Astrocyte (in vitro differentiated cells and primary cell): ENCODE results near the gene SNX13. TPM values are rescaled to one million over a fixed set of nuclear protein-coding genes. Genes with fewer than 3 reads are reported as not detected.

Source experiments
- DNase-seq: peaks from one replicate; pipeline ENCODE4 v3.0.0-alpha.2; 2010; ENCODE audit warnings: low read depth
- FAIRE-seq: peaks from 2 replicates; lab custom pipeline; 2011; peaks lifted over from hg19 to GRCh38; lab: Jason Lieb, UNC
- H2AFZ ChIP-seq: 2 replicates; pipeline ENCODE4 v1.6.0; 2012; ENCODE audit warnings: low read depth, low read length, inconsistent platforms
- H3K27ac ChIP-seq: 2 replicates; pipeline ENCODE4 v1.5.1; 2011; ENCODE audit warnings: low read depth, low read length, inconsistent platforms
- H3K27me3 ChIP-seq: 2 replicates; pipeline ENCODE4 v1.6.0; 2011; ENCODE audit warnings: low read length, inconsistent platforms; ENCODE audit not compliant: insufficient read depth
- H3K36me3 ChIP-seq: 2 replicates; pipeline ENCODE4 v1.5.1; 2011; ENCODE audit warnings: low read length, inconsistent platforms; ENCODE audit not compliant: insufficient read depth
- H3K4me1 ChIP-seq: 2 replicates; pipeline ENCODE4 v1.5.1; 2011; ENCODE audit warnings: low read length, inconsistent platforms; ENCODE audit not compliant: insufficient read depth
- H3K4me2 ChIP-seq: 2 replicates; pipeline ENCODE4 v1.6.0; 2012; ENCODE audit warnings: low read length, inconsistent platforms
- H3K4me3 ChIP-seq: 2 replicates; pipeline ENCODE4 v1.5.1; 2011; ENCODE audit warnings: low read depth, mild to moderate bottlenecking, low read length, inconsistent platforms; ENCODE audit not compliant: insufficient read depth
- H3K79me2 ChIP-seq: 2 replicates; pipeline ENCODE4 v1.6.0; 2012; ENCODE audit warnings: mild to moderate bottlenecking, low read length, inconsistent platforms; ENCODE audit not compliant: insufficient read depth
- H3K9ac ChIP-seq: 2 replicates; pipeline ENCODE4 v1.6.0; 2012; ENCODE audit warnings: mild to moderate bottlenecking, low read length, inconsistent platforms
- H3K9me3 ChIP-seq: 2 replicates; pipeline ENCODE4 v1.5.1; 2012; ENCODE audit warnings: low read depth, mild to moderate bottlenecking, low read length, inconsistent platforms; ENCODE audit not compliant: insufficient read depth
- H4K20me1 ChIP-seq: 2 replicates; pipeline ENCODE4 v1.6.0; 2012; ENCODE audit warnings: low read length, inconsistent platforms; ENCODE audit not compliant: insufficient read depth
- H3K27ac Mint-ChIP-seq: one replicate; pipeline ENCODE4 v1.8.0; 2021; ENCODE audit warnings: mild to moderate bottlenecking, mixed read lengths; ENCODE audit not compliant: unreplicated experiment
- H3K27me3 Mint-ChIP-seq: one replicate; pipeline ENCODE4 v1.8.0; 2021; ENCODE audit warnings: low read depth, mixed read lengths; ENCODE audit not compliant: unreplicated experiment
- H3K36me3 Mint-ChIP-seq: one replicate; pipeline ENCODE4 v1.8.0; 2021; ENCODE audit warnings: low read depth, mixed read lengths; ENCODE audit not compliant: unreplicated experiment
- H3K4me1 Mint-ChIP-seq: one replicate; pipeline ENCODE4 v1.8.0; 2021; ENCODE audit warnings: low read depth, mixed read lengths; ENCODE audit not compliant: unreplicated experiment
- H3K4me3 Mint-ChIP-seq: one replicate; pipeline ENCODE4 v1.8.0; 2021; ENCODE audit warnings: mild to moderate bottlenecking, moderate library complexity, mixed read lengths; ENCODE audit not compliant: unreplicated experiment
- H3K9me3 Mint-ChIP-seq: one replicate; pipeline ENCODE4 v1.8.0; 2021; ENCODE audit warnings: mild to moderate bottlenecking, mixed read lengths; ENCODE audit not compliant: unreplicated experiment
- CTCF ChIP-seq: IDR thresholded peaks from 2 replicates; pipeline ENCODE4 v1.5.1; 2011; ENCODE audit warnings: low read depth, mild to moderate bottlenecking, inconsistent platforms, low read length, moderate library complexity; ENCODE audit not compliant: insufficient read depth
- EZH2 ChIP-seq: IDR thresholded peaks from 2 replicates; pipeline ENCODE4 v1.6.1; 2012; ENCODE audit warnings: mild to moderate bottlenecking, low read length, inconsistent platforms; ENCODE audit not compliant: insufficient read depth
- total RNA-seq: library from RNA; stranded (reverse); gene quantifications from 2 replicates; pipeline ENCODE4 v1.2.1, GENCODE V29; 2021

The SNX13 gene
- total RNA-seq, 1 donor from 2014 or later: 32.9 TPM

- Mint-ChIP-seq H3K4me1 (no peaks in the 10 kb centered on the region), H3K9me3 (no peaks in the 10 kb centered on the region), H3K27me3 (no peaks in the 10 kb centered on the region), H3K4me3 (no peak overlapping the region), H3K27ac (no peak overlapping the region), H3K36me3 (peaks cover 5% of the 10 kb centered on the region)
- FAIRE-seq (no peak), DNase-seq (no peak)
- Histone ChIP-seq H3K79me2 (no peaks in the 10 kb centered on the region), H2AFZ (no peak overlapping the region), H3K27ac (no peak overlapping the region), H3K4me2 (no peak overlapping the region), H3K9me3 (no peaks in the 10 kb centered on the region), H3K4me1 (no peaks in the 10 kb centered on the region), H3K9ac (no peak overlapping the region), H3K27me3 (no peaks in the 10 kb centered on the region), H3K4me3 (no peak overlapping the region), H3K36me3 (no peaks in the 10 kb centered on the region), H4K20me1 (no peaks in the 10 kb centered on the region)
- TF ChIP-seq EZH2: no peak
- TF ChIP-seq CTCF: no peak
These were observed 117.6 kb downstream of the SNX13 start for GRCh38 chr7:17822547-17823173.

- Histone ChIP-seq H4K20me1 (no peaks in the 10 kb centered on the region), H3K27me3 (no peaks in the 10 kb centered on the region), H3K4me2 (no peak overlapping the region), H3K27ac (no peak overlapping the region), H3K4me1 (no peaks in the 10 kb centered on the region), H3K36me3 (peaks cover 3% of the 10 kb centered on the region), H3K79me2 (no peaks in the 10 kb centered on the region), H3K9me3 (no peaks in the 10 kb centered on the region), H3K9ac (no peak overlapping the region), H2AFZ (no peak overlapping the region), H3K4me3 (no peak overlapping the region)
- H3K4me1 Mint-ChIP-seq: no peaks in the 10 kb centered on the region
- DNase-seq (no peak), FAIRE-seq (no peak)
- H3K27me3 Mint-ChIP-seq: no peaks in the 10 kb centered on the region
- H3K27ac Mint-ChIP-seq: no peak overlapping the region
- peaks cover 4% of the 10 kb centered on the region for H3K9me3 Mint-ChIP-seq
- H3K36me3 Mint-ChIP-seq: peaks cover 12% of the 10 kb centered on the region
- no peak overlapping the region for H3K4me3 Mint-ChIP-seq
- no peak for TF ChIP-seq EZH2
- no peak for TF ChIP-seq CTCF
These were observed 123.4 kb downstream of the SNX13 start for GRCh38 chr7:17816903-17817302.

- FAIRE-seq (no peak), DNase-seq (no peak)
- H3K36me3 ChIP-seq: peaks cover 3% of the 10 kb centered on the region
- TF ChIP-seq EZH2: no peak
- TF ChIP-seq CTCF: no peak
- peaks cover 15% of the 10 kb centered on the region for H3K36me3 Mint-ChIP-seq
- no peak overlapping the region for H3K27ac ChIP-seq
- no peak overlapping the region for H3K4me3 Mint-ChIP-seq
- H3K27me3 ChIP-seq: no peaks in the 10 kb centered on the region
- no peak overlapping the region for H3K27ac Mint-ChIP-seq
- no peak overlapping the region for H2AFZ ChIP-seq
- no peaks in the 10 kb centered on the region for H3K4me1 ChIP-seq
- H3K9ac ChIP-seq: no peak overlapping the region
- no peaks in the 10 kb centered on the region for H3K79me2 ChIP-seq
- no peaks in the 10 kb centered on the region for H3K4me1 Mint-ChIP-seq
- no peaks in the 10 kb centered on the region for H3K27me3 Mint-ChIP-seq
- no peaks in the 10 kb centered on the region for H3K9me3 ChIP-seq
- H3K4me3 ChIP-seq: no peak overlapping the region
- no peaks in the 10 kb centered on the region for H4K20me1 ChIP-seq
- peaks cover 15% of the 10 kb centered on the region for H3K9me3 Mint-ChIP-seq
- H3K4me2 ChIP-seq: no peak overlapping the region
These were observed 125.0 kb downstream of the SNX13 start for GRCh38 chr7:17815318-17815717.
